SK-N-SH (cell line): ENCODE measurements around the gene TNRC6B. TPM values are rescaled to one million over a fixed set of nuclear protein-coding genes. Genes with fewer than 3 reads are reported as not detected.

ENCODE experiments used
- CTCF ChIA-PET: fragments of 300-600, 350-600 bp; formaldehyde crosslinking; extraction: SDS; loops from one replicate; lab custom pipeline; 2021; lab: Yijun Ruan, JAX
- POLR2A ChIA-PET: fragments of 350-600 bp; sonication (Branson Sonifier 250); formaldehyde crosslinking; extraction: SDS; loops from one replicate; lab custom pipeline; 2020; ENCODE audit warnings: antibody characterized with exemption, inconsistent platforms; lab: Yijun Ruan, JAX
- DNase-seq: peaks from one replicate; pipeline ENCODE4 v3.0.0; 2012
- H2AFZ ChIP-seq: fragments of 200-600 bp; sonication (generic); 2 replicates; pipeline ENCODE4 v1.8.1; 2016; ENCODE audit warnings: antibody characterized with exemption, mild to moderate bottlenecking, low read depth
- H3F3A ChIP-seq: fragments of 200-600 bp; sonication (generic); replicated peaks from 2 replicates; pipeline ENCODE3; 2016; ENCODE audit warnings: antibody characterized with exemption, mild to moderate bottlenecking; ENCODE audit not compliant: insufficient read depth
- H3K27ac ChIP-seq, 2 experiments: fragments of 200-500 bp in 1 of 2; fragments of 200-600 bp in 1 of 2; sonication (Bioruptor generic) in 1 of 2; sonication (generic), shearing (Covaris generic) in 1 of 2; 2 replicates each; pipeline versions ENCODE4 v1.5.1 to v1.6.1; 2014 to 2016; ENCODE audit warnings: low read depth in 2 of 2, inconsistent platforms in 1 of 2, low read length in 1 of 2, mild to moderate bottlenecking in 1 of 2, mixed read lengths in 1 of 2
- H3K27me3 ChIP-seq: fragments of 200-600 bp; sonication (generic), shearing (Covaris generic); 2 replicates; pipeline ENCODE4 v1.6.1; 2016; ENCODE audit warnings: mixed run types; ENCODE audit not compliant: insufficient read depth
- H3K36me3 ChIP-seq, 2 experiments: fragments of 200-500 bp in 1 of 2; fragments of 200-600 bp in 1 of 2; sonication (Bioruptor generic) in 1 of 2; sonication (generic) in 1 of 2; replicated peaks in 1 of 2; 2 replicates each; pipeline versions ENCODE3 to v1.5.1; 2014 to 2016; ENCODE audit warnings: low read length in 1 of 2, mild to moderate bottlenecking in 1 of 2; ENCODE audit not compliant: insufficient read depth in 2 of 2, control insufficient read depth in 1 of 2
- H3K4me1 ChIP-seq, 2 experiments: fragments of 200-500 bp in 1 of 2; fragments of 200-600 bp in 1 of 2; sonication (Bioruptor generic) in 1 of 2; sonication (generic), shearing (Covaris generic) in 1 of 2; 2 replicates each; pipeline versions ENCODE4 v1.5.1 to v1.6.1; 2014 to 2016; ENCODE audit warnings: low read depth in 1 of 2, low read length in 1 of 2, mixed run types in 1 of 2; ENCODE audit not compliant: insufficient read depth in 2 of 2, control insufficient read depth in 1 of 2
- H3K4me2 ChIP-seq: fragments of 200-600 bp; sonication (generic), shearing (Covaris generic); 2 replicates; pipeline ENCODE4 v1.6.1; 2017; ENCODE audit warnings: mixed run types
- H3K4me3 ChIP-seq, 2 experiments: fragments of 200-500 bp in 1 of 2; fragments of 200-600 bp in 1 of 2; sonication (Bioruptor generic) in 1 of 2; sonication (generic), shearing (Covaris generic) in 1 of 2; 2 replicates each; pipeline versions ENCODE4 v1.5.1 to v1.8.1; 2014 to 2016; ENCODE audit warnings: low read depth in 2 of 2, inconsistent platforms in 1 of 2, low read length in 1 of 2, mild to moderate bottlenecking in 1 of 2, mixed read lengths in 1 of 2, moderate library complexity in 1 of 2
- H3K79me2 ChIP-seq: fragments of 200-600 bp; sonication (generic); 2 replicates; pipeline ENCODE4 v1.8.1; 2017; ENCODE audit warnings: mild to moderate bottlenecking; ENCODE audit not compliant: insufficient read depth
- H3K9ac ChIP-seq: fragments of 200-600 bp; sonication (generic); 2 replicates; pipeline ENCODE4 v1.6.1; 2017; ENCODE audit warnings: mixed run types
- H3K9me2 ChIP-seq: fragments of 200-600 bp; sonication (generic); 2 replicates; pipeline ENCODE4 v1.6.1; 2017; ENCODE audit warnings: mixed run types
- H3K9me3 ChIP-seq: fragments of 200-600 bp; sonication (generic); 2 replicates; pipeline ENCODE4 v1.6.1; 2017; ENCODE audit warnings: mixed run types, mild to moderate bottlenecking, moderate library complexity
- H4K20me1 ChIP-seq: fragments of 200-600 bp; sonication (generic); 2 replicates; pipeline ENCODE4 v1.6.1; 2017; ENCODE audit warnings: mild to moderate bottlenecking, mixed run types; ENCODE audit not compliant: insufficient read depth
- CHD2 ChIP-seq: fragments of 150-350 bp; IDR thresholded peaks from 2 replicates; pipeline ENCODE4 v1.6.1; 2018; ENCODE audit warnings: low read length; ENCODE audit not compliant: partially characterized antibody
- FOSL2 ChIP-seq: IDR thresholded peaks from 2 replicates; pipeline ENCODE4 v1.4.0; 2012; ENCODE audit warnings: low read depth, mild to moderate bottlenecking, moderate library complexity, borderline replicate concordance
- FOXM1 ChIP-seq: IDR thresholded peaks from 2 replicates; pipeline ENCODE4 v1.4.0; 2012; ENCODE audit warnings: low read depth, mild to moderate bottlenecking
- GATA2 ChIP-seq: sonication (generic); formaldehyde crosslinking; IDR thresholded peaks from 2 replicates; pipeline ENCODE4 v1.5.0; 2020; ENCODE audit warnings: mild to moderate bottlenecking, missing genetic modification reagents
- MAX ChIP-seq: IDR thresholded peaks from 2 replicates; pipeline ENCODE4 v1.4.0; 2012; ENCODE audit warnings: low read depth
- MEF2A ChIP-seq: IDR thresholded peaks from 2 replicates; pipeline ENCODE4 v1.4.0; 2012; ENCODE audit warnings: low read depth, borderline replicate concordance
- SMC3 ChIP-seq: IDR thresholded peaks from 2 replicates; pipeline ENCODE4 v1.6.1; 2012; ENCODE audit warnings: low read depth, low read length, improper control_type of control experiment
- TAF1 ChIP-seq: IDR thresholded peaks from 2 replicates; pipeline ENCODE4 v1.6.1; 2012; ENCODE audit warnings: low read depth, mild to moderate bottlenecking, low read length, moderate library complexity, borderline replicate concordance
- TEAD4 ChIP-seq: IDR thresholded peaks from 2 replicates; pipeline ENCODE4 v1.4.0; 2012; ENCODE audit warnings: mild to moderate bottlenecking, borderline replicate concordance; ENCODE audit not compliant: insufficient read depth
- WGBS: methylation state at CpG from one replicate; pipeline ENCODE4 v1.1.6; 2017; ENCODE audit warnings: low lambda C conversion rate; 5-methylcytosine and 5-hydroxymethylcytosine counted together
- polyA plus RNA-seq, 3 experiments: library from polyadenylated mRNA; depleted of rRNA; stranded (reverse); fragments of >200 nt; gene quantifications; 2 replicates each; pipeline ENCODE4 v1.2.3, GENCODE V29; 2012
- TF ChIP-seq, protein P1 (sequence below): IDR thresholded peaks from 2 replicates; pipeline ENCODE4 v1.4.0; 2012; ENCODE audit warnings: low read depth, borderline replicate concordance
- TF ChIP-seq, protein P2 (sequence below): fragments of 150-350 bp; IDR thresholded peaks from 2 replicates; pipeline ENCODE4 v1.6.1; 2017; ENCODE audit warnings: antibody characterized with exemption, low read length, low read depth, borderline replicate concordance
- TF ChIP-seq, protein P3 (sequence below): fragments of 200-600 bp; sonication (generic); IDR thresholded peaks from 2 replicates; pipeline ENCODE4 v1.6.1; 2017; ENCODE audit warnings: antibody characterized with exemption, mild to moderate bottlenecking, moderate library complexity

Gene TNRC6B
- polyA plus RNA-seq, 1 of the 3 experiments (the other 2 are of a cell fraction): 1.2 TPM

GRCh38 chr22:40138866-40139265 lies 38.9 kb upstream of the TNRC6B start:
- Histone ChIP-seq H3K4me2 (no peak overlapping the region), H3K4me1 (no peaks in the 10 kb centered on the region), H3K79me2 (no peaks in the 10 kb centered on the region), H3K27ac (no peak overlapping the region), H3K9ac (no peak overlapping the region), H4K20me1 (no peaks in the 10 kb centered on the region), H3K4me3 (no peak overlapping the region), H3F3A (no peaks in the 10 kb centered on the region), H3K27me3 (no peaks in the 10 kb centered on the region), H3K36me3 (no peaks in the 10 kb centered on the region), H2AFZ (no peak overlapping the region), H3K9me2 (no peaks in the 10 kb centered on the region), H3K9me3 (no peaks in the 10 kb centered on the region)
- DNase-seq: no peak
- ChIA-PET CTCF (no interaction called here), POLR2A (no interaction called here)
- TF ChIP-seq, protein P1, sequence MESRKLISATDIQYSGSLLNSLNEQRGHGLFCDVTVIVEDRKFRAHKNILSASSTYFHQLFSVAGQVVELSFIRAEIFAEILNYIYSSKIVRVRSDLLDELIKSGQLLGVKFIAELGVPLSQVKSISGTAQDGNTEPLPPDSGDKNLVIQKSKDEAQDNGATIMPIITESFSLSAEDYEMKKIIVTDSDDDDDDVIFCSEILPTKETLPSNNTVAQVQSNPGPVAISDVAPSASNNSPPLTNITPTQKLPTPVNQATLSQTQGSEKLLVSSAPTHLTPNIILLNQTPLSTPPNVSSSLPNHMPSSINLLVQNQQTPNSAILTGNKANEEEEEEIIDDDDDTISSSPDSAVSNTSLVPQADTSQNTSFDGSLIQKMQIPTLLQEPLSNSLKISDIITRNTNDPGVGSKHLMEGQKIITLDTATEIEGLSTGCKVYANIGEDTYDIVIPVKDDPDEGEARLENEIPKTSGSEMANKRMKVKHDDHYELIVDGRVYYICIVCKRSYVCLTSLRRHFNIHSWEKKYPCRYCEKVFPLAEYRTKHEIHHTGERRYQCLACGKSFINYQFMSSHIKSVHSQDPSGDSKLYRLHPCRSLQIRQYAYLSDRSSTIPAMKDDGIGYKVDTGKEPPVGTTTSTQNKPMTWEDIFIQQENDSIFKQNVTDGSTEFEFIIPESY: no peak
- TF ChIP-seq, protein P2, sequence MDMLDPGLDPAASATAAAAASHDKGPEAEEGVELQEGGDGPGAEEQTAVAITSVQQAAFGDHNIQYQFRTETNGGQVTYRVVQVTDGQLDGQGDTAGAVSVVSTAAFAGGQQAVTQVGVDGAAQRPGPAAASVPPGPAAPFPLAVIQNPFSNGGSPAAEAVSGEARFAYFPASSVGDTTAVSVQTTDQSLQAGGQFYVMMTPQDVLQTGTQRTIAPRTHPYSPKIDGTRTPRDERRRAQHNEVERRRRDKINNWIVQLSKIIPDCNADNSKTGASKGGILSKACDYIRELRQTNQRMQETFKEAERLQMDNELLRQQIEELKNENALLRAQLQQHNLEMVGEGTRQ: no peak
- TF ChIP-seq, protein P3, sequence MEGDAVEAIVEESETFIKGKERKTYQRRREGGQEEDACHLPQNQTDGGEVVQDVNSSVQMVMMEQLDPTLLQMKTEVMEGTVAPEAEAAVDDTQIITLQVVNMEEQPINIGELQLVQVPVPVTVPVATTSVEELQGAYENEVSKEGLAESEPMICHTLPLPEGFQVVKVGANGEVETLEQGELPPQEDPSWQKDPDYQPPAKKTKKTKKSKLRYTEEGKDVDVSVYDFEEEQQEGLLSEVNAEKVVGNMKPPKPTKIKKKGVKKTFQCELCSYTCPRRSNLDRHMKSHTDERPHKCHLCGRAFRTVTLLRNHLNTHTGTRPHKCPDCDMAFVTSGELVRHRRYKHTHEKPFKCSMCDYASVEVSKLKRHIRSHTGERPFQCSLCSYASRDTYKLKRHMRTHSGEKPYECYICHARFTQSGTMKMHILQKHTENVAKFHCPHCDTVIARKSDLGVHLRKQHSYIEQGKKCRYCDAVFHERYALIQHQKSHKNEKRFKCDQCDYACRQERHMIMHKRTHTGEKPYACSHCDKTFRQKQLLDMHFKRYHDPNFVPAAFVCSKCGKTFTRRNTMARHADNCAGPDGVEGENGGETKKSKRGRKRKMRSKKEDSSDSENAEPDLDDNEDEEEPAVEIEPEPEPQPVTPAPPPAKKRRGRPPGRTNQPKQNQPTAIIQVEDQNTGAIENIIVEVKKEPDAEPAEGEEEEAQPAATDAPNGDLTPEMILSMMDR: no peak
- TF ChIP-seq TAF1 (no peak), CHD2 (no peak), FOXM1 (no peak)

GRCh38 chr22:40147388-40148176 lies 30.1 kb upstream of the TNRC6B start:
- 90% methylated on average over 8 of the region's 10 CpGs for WGBS
- H3K79me2 ChIP-seq: no peaks in the 10 kb centered on the region
- H2AFZ ChIP-seq: no peak overlapping the region
- no peak overlapping the region for H3K27ac ChIP-seq
- no peaks in the 10 kb centered on the region for H3K4me1 ChIP-seq
- H3K4me2 ChIP-seq: no peak overlapping the region
- no peaks in the 10 kb centered on the region for H3K27me3 ChIP-seq
- no peaks in the 10 kb centered on the region for H3K9me2 ChIP-seq
- TF ChIP-seq MAX: no peak
- TF ChIP-seq GATA2 (CRISPR knock-in tag): no peak
- no peak for TF ChIP-seq SMC3
- TF ChIP-seq FOXM1: no peak
- TF ChIP-seq MEF2A: no peak
- TF ChIP-seq TAF1: no peak
- TF ChIP-seq TEAD4: no peak
- TF ChIP-seq, protein P2: no peak
- TF ChIP-seq FOSL2: no peak
- H3K36me3 ChIP-seq: no peaks in the 10 kb centered on the region
- no peak overlapping the region for H3K4me3 ChIP-seq
- no peak for DNase-seq
- H3F3A ChIP-seq: no peaks in the 10 kb centered on the region
- H3K9me3 ChIP-seq: no peaks in the 10 kb centered on the region
- H3K9ac ChIP-seq: no peak overlapping the region
- POLR2A ChIA-PET: no interaction called here
- CTCF ChIA-PET: no interaction called here
- no peaks in the 10 kb centered on the region for H4K20me1 ChIP-seq
